Naive thymus-derived CD4-positive, alpha-beta T cell (primary cell): ENCODE data around the gene KCNK7. TPM values are rescaled to one million over a fixed set of nuclear protein-coding genes. Genes with fewer than 3 reads are reported as not detected.

Source experiments
- ATAC-seq: fragments of 150-1000 bp; cut with Tn5 transposase; 2 replicates; pipeline ENCODE4 v1.10.0; 2021; ENCODE audit warnings: mild to moderate bottlenecking, moderate library complexity
- CTCF ChIA-PET: fragments of 350-600 bp; sonication (Branson Sonifier 250); formaldehyde crosslinking; loops from one replicate; lab custom pipeline; 2021; ENCODE audit warnings: antibody characterized with exemption; lab: Charles Lee
- POLR2A ChIA-PET: fragments of 350-600 bp; sonication (Branson Sonifier 250); formaldehyde crosslinking; loops from one replicate; lab custom pipeline; 2021; ENCODE audit warnings: antibody characterized with exemption, inconsistent platforms; lab: Charles Lee
- DNase-seq, 9 donors: peaks; one replicate each; pipeline versions ENCODE4 v3.0.0 to v3.0.0-alpha.2; 2020 to 2022; ENCODE audit warnings: mixed read lengths in 1 of 9
- H3K27ac ChIP-seq: one replicate; pipeline ENCODE4 v1.7.0; 2013; ENCODE audit warnings: mild to moderate bottlenecking, low read depth, low read length, moderate library complexity
- H3K27me3 ChIP-seq, 2 donors: one replicate each; pipeline ENCODE4 v1.7.0; 2013; ENCODE audit warnings: low read length in 2 of 2, mild to moderate bottlenecking in 2 of 2, moderate library complexity in 2 of 2; ENCODE audit not compliant: control insufficient read depth in 2 of 2, insufficient read depth in 2 of 2
- H3K36me3 ChIP-seq, 3 experiments: 1 replicate in 2 of 3; 2 replicates in 1 of 3; pipeline ENCODE4 v1.7.0; 2013; ENCODE audit warnings: low read length in 3 of 3, mild to moderate bottlenecking in 3 of 3, moderate library complexity in 1 of 3; ENCODE audit not compliant: insufficient read depth in 3 of 3, control insufficient read depth in 2 of 3
- H3K4me1 ChIP-seq, 2 donors: one replicate each; pipeline ENCODE4 v1.7.0; 2013; ENCODE audit warnings: low read length in 2 of 2, mild to moderate bottlenecking in 2 of 2, moderate library complexity in 1 of 2; ENCODE audit not compliant: control insufficient read depth in 2 of 2, insufficient read depth in 2 of 2
- H3K4me3 ChIP-seq: 2 replicates; pipeline ENCODE4 v1.7.0; 2013; ENCODE audit warnings: mild to moderate bottlenecking, low read length
- H3K9me3 ChIP-seq, 3 experiments: 1 replicate in 2 of 3; 2 replicates in 1 of 3; pipeline ENCODE4 v1.7.0; 2013; ENCODE audit warnings: low read length in 3 of 3; ENCODE audit not compliant: control insufficient read depth in 2 of 3
- H3K27ac Mint-ChIP-seq, 9 donors: one replicate each; pipeline ENCODE4 v1.8.0; 2020 to 2022; ENCODE audit warnings: mixed read lengths in 9 of 9, mild to moderate bottlenecking in 8 of 9, moderate library complexity in 5 of 9, inconsistent platforms in 2 of 9
- H3K27me3 Mint-ChIP-seq, 5 donors: one replicate each; pipeline ENCODE4 v1.8.0; 2021 to 2022; ENCODE audit warnings: mixed read lengths in 5 of 5, mild to moderate bottlenecking in 1 of 5
- H3K36me3 Mint-ChIP-seq, 5 donors: one replicate each; pipeline ENCODE4 v1.8.0; 2020 to 2022; ENCODE audit warnings: mixed read lengths in 5 of 5, mild to moderate bottlenecking in 3 of 5, inconsistent platforms in 1 of 5
- H3K4me1 Mint-ChIP-seq, 7 donors: one replicate each; pipeline ENCODE4 v1.8.0; 2020 to 2022; ENCODE audit warnings: mixed read lengths in 7 of 7, mild to moderate bottlenecking in 3 of 7, inconsistent platforms in 1 of 7
- H3K4me3 Mint-ChIP-seq, 10 donors: one replicate each; pipeline ENCODE4 v1.8.0; 2020 to 2022; ENCODE audit warnings: mild to moderate bottlenecking in 10 of 10, mixed read lengths in 10 of 10, moderate library complexity in 6 of 10, inconsistent platforms in 2 of 10
- H3K9me3 Mint-ChIP-seq, 11 donors: one replicate each; pipeline ENCODE4 v1.8.0; 2020 to 2022; ENCODE audit warnings: mixed read lengths in 11 of 11, mild to moderate bottlenecking in 4 of 11, inconsistent platforms in 1 of 11, moderate library complexity in 1 of 11
- intact Hi-C, 2 donors: fragments of 100-400 bp; cut with micrococcal nuclease; formaldehyde crosslinking; loops; one replicate each; pipeline ENCODE4 v1.15.1; 2023
- polyA plus RNA-seq, 2 donors: library from polyadenylated mRNA; unstranded; fragments of 300-500 nt; fragmentation: Illumina TruSeq; gene quantifications; one replicate each; pipeline ENCODE4 v1.2.3, GENCODE V29; 2021
- total RNA-seq, 6 experiments: library from RNA in 5 of 6; stranded (reverse) in 5 of 6; gene quantifications; 1 replicate in 5 of 6; 2 replicates in 1 of 6; pipeline ENCODE4 v1.2.3 and lab custom pipeline; 2021 to 2026

Gene KCNK7
- total and polyA plus RNA-seq, 7 experiments from 2014 or later = 0.25 to 9.2 (median 3.8) TPM; not detected in 1

DNA sequence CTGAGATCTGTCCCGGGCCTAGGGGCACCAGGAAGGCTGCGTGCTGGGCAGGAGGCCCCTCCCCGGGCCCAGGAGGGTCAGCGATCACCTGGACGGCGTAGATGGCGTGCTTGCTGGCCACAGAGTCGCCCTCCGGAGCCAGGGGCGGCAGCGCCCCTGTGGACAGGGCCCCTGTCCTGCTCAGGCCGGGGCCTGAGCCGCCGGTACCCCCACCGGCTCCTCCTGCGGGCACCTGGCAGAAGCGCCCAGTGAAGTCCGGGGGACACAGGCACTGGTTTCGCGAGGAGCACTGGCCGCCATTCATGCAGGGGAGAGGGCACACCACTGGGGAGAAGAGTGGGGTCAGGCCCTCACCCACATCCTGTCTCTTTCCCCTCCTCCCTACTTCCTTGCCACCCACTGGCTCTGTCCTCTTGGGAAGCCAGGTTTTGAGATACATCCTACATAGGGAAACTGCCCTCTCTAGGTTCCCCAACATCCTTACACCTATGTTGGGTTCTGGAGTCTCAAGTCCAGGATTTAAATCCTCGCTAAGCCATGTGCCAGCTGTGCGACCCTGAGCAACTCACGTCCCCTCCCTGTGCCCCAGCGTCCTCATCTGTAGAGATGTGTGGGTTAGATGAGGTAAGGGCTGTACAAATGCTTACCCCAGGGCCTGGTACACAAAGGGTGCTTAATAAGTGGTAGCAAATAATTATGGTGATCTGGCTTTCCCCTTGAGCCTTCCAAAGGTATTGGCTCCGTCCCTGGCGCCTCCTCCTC lies 41.4 kb downstream of the KCNK7 start:
- ATAC-seq (no peak), DNase-seq (peak in 1 of 9 donors; percentile 36)
- H3K4me1 ChIP-seq = peaks cover 20 to 64% of the 10 kb centered on the region in 2 donors
- Mint-ChIP-seq H3K9me3 (no peaks in the 10 kb centered on the region), H3K4me1 (peaks cover 42 to 71% (median 63%) of the 10 kb centered on the region in 7 donors), H3K27me3 (no peaks in the 10 kb centered on the region), H3K4me3 (peak overlapping the region; percentile 75 to 98 (median 91)), H3K27ac (peak overlapping the region; percentile 35 to 97 (median 90)), H3K36me3 (peaks cover 0 to 18% (median 15%) of the 10 kb centered on the region in 5 donors)
- ChIA-PET CTCF (interaction anchor here (1.3 to 4.3 kb wide), 3 partner anchors 13 to 40 kb away, joined by 3 to 32 read pairs (median 7); no protein-coding TSS in a partner anchor), POLR2A (interaction anchor here (0.9 to 14.3 kb wide), 12 partner anchors 8 to 137 kb away, joined by 3 to 186 read pairs (median 12); partner anchors contain the start of genes EHBP1L1, FAM89B, LTBP3 and MALAT1)
- intact Hi-C loops = no loop called here
- peak overlapping the region; percentile 33 for H3K4me3 ChIP-seq
- peak overlapping the region; percentile 89 for H3K27ac ChIP-seq
- H3K36me3 ChIP-seq = peaks cover 0 to 16% (median 9%) of the 10 kb centered on the region in 3 experiments
- no peaks in the 10 kb centered on the region for H3K9me3 ChIP-seq
- H3K27me3 ChIP-seq = no peaks in the 10 kb centered on the region

DNA sequence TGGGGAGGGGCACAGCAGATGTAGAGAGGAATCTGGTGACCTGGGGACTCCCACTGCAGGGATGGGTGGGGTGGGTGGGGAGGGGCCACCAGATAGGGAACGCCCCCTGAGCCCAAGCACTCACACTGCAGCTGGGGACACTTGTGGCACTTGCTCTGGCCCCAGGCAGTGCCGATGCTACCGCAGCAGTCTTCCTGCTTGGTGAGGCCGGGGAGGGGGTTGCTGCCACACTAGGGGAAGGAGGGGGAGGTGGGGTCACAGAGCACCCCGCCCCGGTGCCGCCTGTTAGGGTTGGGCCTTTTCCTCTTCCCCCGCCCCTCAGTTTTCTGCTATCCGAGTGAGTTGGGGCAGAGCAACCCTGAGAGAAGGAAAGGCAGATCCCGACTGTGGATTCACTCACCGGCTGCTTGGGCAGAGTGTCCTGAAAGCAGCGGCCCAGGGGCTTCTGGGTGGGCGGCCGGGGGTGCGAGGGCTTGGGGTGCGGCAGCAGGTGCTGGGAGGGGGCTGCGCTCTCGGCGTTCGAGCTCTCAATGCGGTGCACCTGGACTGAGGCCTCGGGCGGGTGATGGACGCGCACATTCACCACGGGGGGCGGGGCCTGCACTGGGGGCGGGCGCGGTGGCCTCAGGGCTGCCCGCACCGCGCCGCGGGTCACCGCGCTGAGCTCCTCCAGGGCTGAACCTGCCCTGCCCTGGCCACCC lies 42.1 kb downstream of the KCNK7 start:
- POLR2A ChIA-PET = interaction anchor here (0.7 to 14.3 kb wide), 11 partner anchors 10 to 306 kb away, joined by 3 to 186 read pairs (median 7); partner anchors contain the start of genes EHBP1L1, FAM89B, KCNK7 and LTBP3
- no peaks in the 10 kb centered on the region for H3K9me3 ChIP-seq
- Mint-ChIP-seq H3K27me3 (no peaks in the 10 kb centered on the region), H3K4me3 (peak overlapping the region; percentile 63 to 98 (median 82)), H3K9me3 (peaks cover 0 to 2% (median 0%) of the 10 kb centered on the region in 11 donors), H3K36me3 (peaks cover 0 to 23% (median 17%) of the 10 kb centered on the region in 5 donors), H3K4me1 (peaks cover 45 to 77% (median 69%) of the 10 kb centered on the region in 7 donors), H3K27ac (peak overlapping the region in 8 of 9 donors; percentile 51 to 92 (median 76))
- intact Hi-C loops = loop anchor here (1.0 kb wide), 5 partner anchors 12 to 35 kb away; partner anchors contain the start of genes SCYL1 (in 1 of the 2) and ZNRD2 (in 1 of the 2)
- H3K4me1 ChIP-seq = peaks cover 20 to 65% of the 10 kb centered on the region in 2 donors
- H3K4me3 ChIP-seq = peak overlapping the region; percentile 33
- H3K27me3 ChIP-seq = no peaks in the 10 kb centered on the region
- peak overlapping the region; percentile 89 for H3K27ac ChIP-seq
- ATAC-seq = peak; percentile 88
- DNase-seq = peak; percentile 57 to 89 (median 87)
- CTCF ChIA-PET = interaction anchor here (1.1 to 4.3 kb wide), 4 partner anchors 8 to 40 kb away, joined by 3 to 32 read pairs (median 11); no protein-coding TSS in a partner anchor
- peaks cover 0 to 23% (median 9%) of the 10 kb centered on the region in 3 experiments for H3K36me3 ChIP-seq

DNA sequence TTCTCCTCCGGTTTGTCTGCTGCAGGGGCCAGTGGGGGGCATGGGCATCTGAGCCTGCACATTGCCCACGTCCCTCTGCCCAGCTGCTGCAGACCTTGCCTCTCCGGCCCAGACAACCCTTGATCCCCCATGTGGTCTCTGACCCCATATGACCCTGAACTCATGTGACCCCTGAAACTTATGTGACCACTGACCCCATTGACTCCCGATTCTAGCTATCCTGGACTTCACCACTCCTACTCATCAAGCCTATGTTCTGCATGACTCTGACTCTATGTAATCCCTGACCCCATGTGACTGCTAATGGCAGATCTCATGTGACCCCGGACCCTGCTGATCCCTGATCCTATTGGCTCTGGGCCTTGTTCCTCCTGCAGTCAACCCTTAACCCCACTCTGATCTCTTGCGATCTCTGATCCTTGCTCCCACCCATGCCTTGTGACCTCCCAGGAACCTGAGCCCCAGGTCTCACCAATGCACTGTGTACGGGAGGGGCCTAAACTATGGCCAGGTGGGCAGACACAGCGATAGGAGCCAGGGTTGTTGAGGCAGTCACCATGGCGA lies 43.1 kb downstream of the KCNK7 start:
- Histone ChIP-seq H3K4me1 (peaks cover 28 to 74% of the 10 kb centered on the region in 2 donors), H3K9me3 (no peaks in the 10 kb centered on the region), H3K36me3 (peaks cover 0 to 32% (median 9%) of the 10 kb centered on the region in 3 experiments), H3K27ac (peak overlapping the region; percentile 56), H3K27me3 (no peaks in the 10 kb centered on the region), H3K4me3 (no peak overlapping the region)
- ChIA-PET POLR2A (interaction anchor here (0.6 to 14.3 kb wide), 10 partner anchors 11 to 307 kb away, joined by 3 to 186 read pairs (median 8); partner anchors contain the start of genes EHBP1L1, FAM89B, LTBP3 and MALAT1), CTCF (interaction anchor here (1.0 to 4.3 kb wide), 8 partner anchors 9 to 41 kb away, joined by 3 to 32 read pairs (median 4); partner anchors contain the start of genes EHBP1L1 and FAM89B)
- no peaks in the 10 kb centered on the region for H3K27me3 Mint-ChIP-seq
- intact Hi-C loops = loop anchor here in 1 of 2 donors (1.0 kb wide), 1 partner anchor 18 kb away; the partner anchor contains the start of gene ZNRD2
- peaks cover 0 to 2% (median 0%) of the 10 kb centered on the region in 11 donors for H3K9me3 Mint-ChIP-seq
- peak overlapping the region; percentile 12 to 98 (median 74) for H3K4me3 Mint-ChIP-seq
- peaks cover 51 to 86% (median 78%) of the 10 kb centered on the region in 7 donors for H3K4me1 Mint-ChIP-seq
- DNase-seq = no peak
- H3K27ac Mint-ChIP-seq = peak overlapping the region; percentile 71 to 93 (median 87)
- peaks cover 0 to 29% (median 18%) of the 10 kb centered on the region in 5 donors for H3K36me3 Mint-ChIP-seq
- no peak for ATAC-seq

- Mint-ChIP-seq H3K9me3 (peaks cover 0 to 2% (median 0%) of the 10 kb centered on the region in 11 donors), H3K36me3 (peaks cover 0 to 29% (median 18%) of the 10 kb centered on the region in 5 donors), H3K27me3 (no peaks in the 10 kb centered on the region), H3K4me1 (peaks cover 50 to 86% (median 74%) of the 10 kb centered on the region in 7 donors), H3K4me3 (peak overlapping the region; percentile 18 to 98 (median 74)), H3K27ac (peak overlapping the region; percentile 71 to 93 (median 87))
- Histone ChIP-seq H3K27me3 (no peaks in the 10 kb centered on the region), H3K4me3 (no peak overlapping the region), H3K9me3 (no peaks in the 10 kb centered on the region), H3K4me1 (peaks cover 35 to 78% of the 10 kb centered on the region in 2 donors), H3K27ac (peak overlapping the region; percentile 31), H3K36me3 (peaks cover 0 to 32% (median 9%) of the 10 kb centered on the region in 3 experiments)
- DNase-seq = peak in 6 of 9 donors; percentile 51 to 62 (median 56)
- intact Hi-C loops = loop anchor here in 1 of 2 donors (1.0 kb wide), 1 partner anchor 19 kb away; the partner anchor contains the start of gene ZNRD2
- ChIA-PET POLR2A (interaction anchor here (0.6 to 14.3 kb wide), 9 partner anchors 10 to 164 kb away, joined by 3 to 186 read pairs (median 8); partner anchors contain the start of genes FAM89B, LTBP3, MALAT1 and NEAT1), CTCF (interaction anchor here (0.6 to 4.3 kb wide), 9 partner anchors 10 to 81 kb away, joined by 3 to 32 read pairs (median 4); partner anchors contain the start of genes EHBP1L1 and FAM89B)
- peak; percentile 53 for ATAC-seq
Observed at GRCh38 chr11:65551572-65552387, 43.8 kb downstream of the KCNK7 start.

DNA sequence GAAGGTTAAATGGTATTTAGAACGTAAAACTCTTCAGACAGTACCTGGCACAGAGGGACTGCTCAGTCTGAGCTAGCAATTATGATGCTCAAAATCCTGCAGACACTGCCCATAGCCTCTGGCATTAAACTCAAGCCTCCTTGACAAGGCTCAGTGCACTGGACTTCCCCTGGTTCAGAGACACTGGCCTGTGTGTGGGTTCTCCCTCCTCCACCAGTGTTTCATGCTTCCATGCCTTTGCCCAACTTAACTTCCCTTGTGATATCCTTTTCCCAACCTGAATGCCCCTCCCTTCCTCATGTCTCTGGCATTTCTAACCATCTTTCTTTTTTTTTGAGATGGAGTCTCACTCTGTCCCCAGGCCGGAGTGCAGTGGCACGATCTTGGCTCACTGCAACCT lies 46.5 kb downstream of the KCNK7 start:
- H3K4me1 ChIP-seq = peaks cover 26 to 60% of the 10 kb centered on the region in 2 donors
- Mint-ChIP-seq H3K27me3 (no peaks in the 10 kb centered on the region), H3K27ac (peak overlapping the region; percentile 14 to 92 (median 86)), H3K4me3 (peak overlapping the region in 7 of 10 donors; percentile 15 to 85 (median 47)), H3K36me3 (peaks cover 0 to 35% (median 19%) of the 10 kb centered on the region in 5 donors), H3K4me1 (peaks cover 43 to 83% (median 69%) of the 10 kb centered on the region in 7 donors), H3K9me3 (peaks cover 0 to 2% (median 0%) of the 10 kb centered on the region in 11 donors)
- CTCF ChIA-PET = interaction anchor here (1.1 to 2.5 kb wide), 3 partner anchors 9 to 45 kb away, joined by 5 to 8 read pairs (median 5); partner anchors contain the start of gene FAM89B
- intact Hi-C loops = loop anchor here in 1 of 2 donors (10.0 kb wide), 1 partner anchor 306 kb away; the partner anchor contains the start of gene CFL1
- H3K27me3 ChIP-seq = no peaks in the 10 kb centered on the region
- DNase-seq (no peak), ATAC-seq (no peak)
- H3K9me3 ChIP-seq = no peaks in the 10 kb centered on the region
- H3K36me3 ChIP-seq = peaks cover 0 to 32% (median 9%) of the 10 kb centered on the region in 3 experiments
- H3K27ac ChIP-seq = peak overlapping the region; percentile 75
- H3K4me3 ChIP-seq = no peak overlapping the region
- POLR2A ChIA-PET = interaction anchor here (0.6 to 14.3 kb wide), 6 partner anchors 8 to 805 kb away, joined by 3 to 186 read pairs (median 10); partner anchors contain the start of genes EHBP1L1, FAM89B, LTBP3 and ZNRD2
